HEK293T (cell line): Measurements from ENCODE around the gene SLC38A9.

Experiments
- ARNT ChIP-seq: fragments of 450-650 bp; IDR thresholded peaks from 2 replicates; pipeline ENCODE4 v1.6.1; 2017; ENCODE audit warnings: mild to moderate bottlenecking
- BHLHE40 ChIP-seq: fragments of 450-650 bp; IDR thresholded peaks from 2 replicates; pipeline ENCODE4 v1.6.1; 2016; ENCODE audit warnings: mild to moderate bottlenecking, moderate library complexity, borderline replicate concordance
- CTBP1 ChIP-seq: fragments of 450-650 bp; IDR thresholded peaks from 2 replicates; pipeline ENCODE4 v1.6.1; 2016; ENCODE audit warnings: borderline replicate concordance
- ELF4 ChIP-seq: fragments of 450-650 bp; IDR thresholded peaks from 2 replicates; pipeline ENCODE4 v1.6.1; 2017; ENCODE audit warnings: antibody characterized with exemption
- FOXA1 ChIP-seq: fragments of 450-650 bp; IDR thresholded peaks from 2 replicates; pipeline ENCODE4 v1.6.1; 2016; ENCODE audit warnings: mild to moderate bottlenecking
- FOXM1 ChIP-seq: fragments of 450-650 bp; IDR thresholded peaks from 2 replicates; pipeline ENCODE4 v1.6.1; 2017; ENCODE audit warnings: mild to moderate bottlenecking, borderline replicate concordance
- HDGF ChIP-seq: fragments of 450-650 bp; IDR thresholded peaks from 2 replicates; pipeline ENCODE4 v1.6.1; 2017; ENCODE audit warnings: antibody characterized with exemption, borderline replicate concordance
- L3MBTL2 ChIP-seq: fragments of 450-650 bp; conservative IDR thresholded peaks from 2 replicates; pipeline ENCODE4 v1.6.1; 2016; ENCODE audit warnings: mild to moderate bottlenecking
- PKNOX1 ChIP-seq: fragments of 450-650 bp; IDR thresholded peaks from 2 replicates; pipeline ENCODE4 v1.6.1; 2016
- SP1 ChIP-seq: fragments of 450-650 bp; IDR thresholded peaks from 2 replicates; pipeline ENCODE4 v1.6.1; 2017
- SUZ12 ChIP-seq: fragments of 450-650 bp; IDR thresholded peaks from 2 replicates; pipeline ENCODE4 v1.6.1; 2016; ENCODE audit warnings: mild to moderate bottlenecking
- TARDBP ChIP-seq: fragments of 450-650 bp; IDR thresholded peaks from 2 replicates; pipeline ENCODE4 v1.6.1; 2016
- ZNF384 ChIP-seq: fragments of 450-650 bp; IDR thresholded peaks from 2 replicates; pipeline ENCODE4 v1.6.1; 2016

- TF ChIP-seq FOXA1 (no peak), FOXM1 (no peak), TARDBP (no peak), BHLHE40 (no peak), HDGF (no peak), SUZ12 (no peak), SP1 (no peak), ZNF384 (no peak), ARNT (no peak), ELF4 (no peak), CTBP1 (no peak), L3MBTL2 (no peak), PKNOX1 (no peak)
These were observed 127.5 kb downstream of the SLC38A9 start for GRCh38 chr5:55584398-55585205.
